Stimulated activated naive CD4-positive, alpha-beta T cell treated with Interleukin-2 at 50 U/mL for 16 hours (primary cell): Measurements from ENCODE around the gene CREB3L4.
A peak's percentile ranks its signal among the peaks of the same experiment; 100 is the strongest.
"Not testable (repeated sequence)": the region's sequence is repeated elsewhere in the genome, so short reads cannot be mapped to it uniquely, and the experiment has no call there.

ENCODE experiments used
- DNase-seq: peaks from one replicate; lab custom pipeline; 2025; lab: John Stamatoyannopoulos, UW

The CREB3L4 gene

GRCh38 chr1:153958111-153958960 is 9.4 kb upstream of the CREB3L4 start, which contains the start of gene CRTC2:
Gene CRTC2, minus strand, starts transcription at chr1:153958612. Its CDS starts 115 bp downstream, at chr1:153958497.
- peak; percentile 97 for DNase-seq

GRCh38 chr1:153958961-153959260 is 8.8 kb upstream of the CREB3L4 start:
- no peak for DNase-seq

GRCh38 chr1:153959454-153959853 is 8.2 kb upstream of the CREB3L4 start:
- DNase-seq: no peak

GRCh38 chr1:153960206-153960605 is 7.5 kb upstream of the CREB3L4 start:
- DNase-seq: no peak

GRCh38 chr1:153961421-153961820 is 6.3 kb upstream of the CREB3L4 start:
- no peak for DNase-seq

- no peak for DNase-seq
These were observed 5.3 kb upstream of the CREB3L4 start for GRCh38 chr1:153962088-153963029.

GRCh38 chr1:153963030-153963849 is 4.5 kb upstream of the CREB3L4 start, which contains the start of gene SLC39A1:
Gene SLC39A1, minus strand, starts transcription at chr1:153963537. Its CDS starts 822 bp downstream, at chr1:153962715.
- peak; percentile 93 for DNase-seq

GRCh38 chr1:153963850-153964331 is 3.8 kb upstream of the CREB3L4 start:
- DNase-seq: no peak

GRCh38 chr1:153968000-153968363 is 280 bp downstream of the CREB3L4 start:
- no peak for DNase-seq

- DNase-seq: no peak
These were observed 706 bp downstream of the CREB3L4 start for GRCh38 chr1:153968408-153968807.

GRCh38 chr1:153968972-153969371 is 1.3 kb downstream of the CREB3L4 start:
- DNase-seq: no peak

- no peak for DNase-seq
These were observed 2.6 kb downstream of the CREB3L4 start for GRCh38 chr1:153970346-153970745.

GRCh38 chr1:153973071-153973470 is 5.4 kb downstream of the CREB3L4 start:
- no peak for DNase-seq

- no peak for DNase-seq
These were observed 5.8 kb downstream of the CREB3L4 start for GRCh38 chr1:153973525-153973924.

- DNase-seq: no peak
These were observed 9.1 kb downstream of the CREB3L4 start for GRCh38 chr1:153976819-153977249.

- peak; percentile 89 for DNase-seq
These were observed 9.8 kb downstream of the CREB3L4 start, which contains the start of gene JTB for GRCh38 chr1:153977250-153978240. Gene JTB, minus strand, starts transcription at chr1:153977674. Its CDS starts 422 bp downstream, at chr1:153977252.

GRCh38 chr1:153978274-153978909 is 10.7 kb downstream of the CREB3L4 start:
- DNase-seq: no peak

- not testable (repeated sequence) for DNase-seq
These were observed 11.4 kb downstream of the CREB3L4 start for GRCh38 chr1:153979091-153979490.

- not testable (repeated sequence) for DNase-seq
These were observed 14.0 kb downstream of the CREB3L4 start for GRCh38 chr1:153981735-153982134.
